HG03039 (cell line): ENCODE data around the gene ATP23.
A peak's percentile ranks its signal among the peaks of the same experiment; 100 is the strongest.

Source experiments
- ATAC-seq: cut with Tn5 transposase; IDR thresholded peaks from one replicate; pipeline ENCODE4 v1.9.1; 2021; ENCODE audit warnings: mild to moderate bottlenecking, moderate library complexity; ENCODE audit not compliant: unreplicated experiment

The ATP23 gene, protein sequence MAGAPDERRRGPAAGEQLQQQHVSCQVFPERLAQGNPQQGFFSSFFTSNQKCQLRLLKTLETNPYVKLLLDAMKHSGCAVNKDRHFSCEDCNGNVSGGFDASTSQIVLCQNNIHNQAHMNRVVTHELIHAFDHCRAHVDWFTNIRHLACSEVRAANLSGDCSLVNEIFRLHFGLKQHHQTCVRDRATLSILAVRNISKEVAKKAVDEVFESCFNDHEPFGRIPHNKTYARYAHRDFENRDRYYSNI

DNA sequence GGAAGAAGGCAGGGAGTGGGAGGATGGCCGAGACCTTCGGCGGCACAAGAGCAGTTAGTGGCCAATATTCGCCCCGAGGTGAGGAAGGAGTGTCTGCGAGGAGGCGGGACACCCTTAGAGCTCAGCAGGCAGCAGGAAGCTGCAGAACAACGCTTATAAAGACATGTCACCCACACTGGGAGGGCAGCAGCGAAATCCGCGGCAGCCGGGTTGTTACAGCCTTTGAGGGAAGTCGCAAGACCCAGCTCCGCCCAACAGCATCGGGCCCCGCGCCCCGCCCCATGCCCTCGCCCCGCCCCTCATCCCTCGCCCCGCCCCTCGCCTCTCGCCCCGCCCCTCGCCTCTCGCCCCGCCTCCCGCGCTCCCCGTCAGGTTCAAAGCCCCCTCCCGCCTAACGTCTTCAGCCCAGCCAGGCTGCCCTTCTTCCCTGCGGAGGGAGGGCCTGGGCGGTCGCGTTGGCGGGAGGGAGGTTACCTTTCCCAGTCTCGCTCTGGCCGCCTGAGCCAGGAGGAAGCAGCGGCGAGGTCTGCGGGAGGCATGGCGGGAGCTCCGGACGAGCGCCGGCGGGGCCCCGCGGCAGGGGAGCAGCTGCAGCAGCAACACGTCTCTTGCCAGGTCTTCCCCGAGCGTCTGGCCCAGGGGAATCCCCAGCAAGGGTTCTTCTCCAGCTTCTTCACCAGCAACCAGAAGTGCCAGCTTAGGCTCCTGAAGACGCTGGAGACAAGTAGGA, at the start of gene ATP23:
Gene ATP23 (plus strand): TSS at position 403 of the 730 bp plus-strand sequence. CDS start 135 bp downstream, at position 538.
- ATAC-seq, result peak; percentile 81

- no peak for ATAC-seq
Measured at GRCh38 chr12:57892232-57892972, 49.0 kb upstream of the ATP23 start.

- ATAC-seq, result no peak
Measured at GRCh38 chr12:57893431-57894353, 47.7 kb upstream of the ATP23 start.

DNA sequence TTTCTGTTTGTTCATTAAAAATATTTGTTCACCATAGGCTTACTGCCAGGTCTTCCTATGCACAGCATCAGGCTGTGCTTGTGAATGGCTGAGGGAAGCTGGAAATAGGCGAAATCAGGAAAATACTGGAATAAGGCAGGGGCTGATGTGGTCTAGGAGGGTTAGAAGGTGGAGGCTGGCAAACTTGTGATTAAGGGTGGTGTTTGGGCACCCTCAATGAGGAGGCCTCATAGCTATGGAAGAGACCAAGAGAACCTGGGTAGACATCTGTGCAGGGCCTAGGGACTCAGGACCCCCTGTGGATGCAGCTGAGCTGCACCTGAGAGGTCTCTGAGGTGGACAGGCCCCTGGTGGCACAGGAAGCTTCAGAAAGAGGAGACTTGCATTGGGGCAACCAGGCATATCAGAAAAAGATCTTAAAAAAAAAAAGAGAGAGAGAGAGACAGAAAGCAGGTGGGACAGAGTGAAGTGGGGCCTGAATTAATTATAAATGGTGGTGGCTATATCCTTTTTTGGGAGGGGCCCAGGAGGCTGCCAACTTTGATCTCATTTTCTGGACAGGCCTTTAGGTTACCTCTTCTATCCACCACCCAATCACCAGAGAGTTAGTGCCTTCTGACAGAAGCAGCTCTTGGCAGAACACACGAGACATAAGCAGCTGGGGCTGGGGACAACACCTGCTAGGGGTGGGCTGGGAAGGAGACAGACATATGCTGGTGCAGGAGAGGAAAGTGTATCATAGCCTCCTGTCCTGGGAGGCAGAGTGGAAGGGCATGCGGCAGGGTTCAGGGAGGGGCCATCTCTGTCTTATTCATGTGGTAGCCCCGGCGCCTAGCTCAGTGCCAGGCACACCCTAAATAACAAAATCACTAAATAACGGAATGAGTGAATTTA, 46.7 kb upstream of the ATP23 start:
- no peak for ATAC-seq

GRCh38 chr12:57895389-57896114, 45.8 kb upstream of the ATP23 start:
- no peak for ATAC-seq

GRCh38 chr12:57896115-57896433, 45.3 kb upstream of the ATP23 start:
- no peak for ATAC-seq

DNA sequence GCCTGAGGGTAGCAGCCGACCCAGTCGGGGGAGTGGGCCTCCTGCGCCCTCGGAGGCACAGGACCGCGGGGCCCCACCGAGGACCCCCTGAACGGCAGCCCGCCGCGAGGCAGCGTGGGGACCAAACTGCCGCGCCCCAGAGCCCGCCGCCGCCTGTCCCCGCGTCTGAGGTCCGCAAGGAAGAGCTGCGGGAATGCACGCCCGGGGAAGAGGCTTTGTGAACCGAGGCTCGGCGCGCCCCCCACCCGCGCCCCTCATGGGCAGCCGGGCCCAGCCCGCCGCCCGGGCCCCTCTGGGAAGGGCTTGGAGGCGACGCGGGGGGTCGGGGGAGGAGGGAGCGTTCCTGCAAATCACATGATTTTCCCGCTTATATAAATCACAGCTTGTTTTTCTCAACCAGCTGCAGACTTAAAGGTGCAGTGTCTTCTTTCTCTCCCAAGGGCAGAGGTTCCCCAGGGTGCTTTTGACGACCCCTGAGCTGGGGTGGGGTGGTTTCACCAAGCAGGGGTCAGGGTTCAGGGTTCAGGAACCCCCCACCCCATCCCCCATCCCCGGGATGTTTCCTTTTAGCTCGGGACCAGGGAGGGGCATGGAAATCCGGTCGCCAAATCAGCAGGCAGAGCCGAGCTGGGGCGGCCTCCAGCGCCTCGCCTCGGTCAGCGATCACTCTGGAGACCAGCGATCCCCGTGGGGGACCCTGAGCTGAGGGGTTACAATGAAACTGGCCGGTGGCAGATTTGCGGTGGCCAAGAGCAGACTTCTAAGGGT, 44.7 kb upstream of the ATP23 start:
- ATAC-seq, result no peak

- no peak for ATAC-seq
Measured at GRCh38 chr12:57897286-57897974, 43.9 kb upstream of the ATP23 start.

- no peak for ATAC-seq
Measured at GRCh38 chr12:57898308-57898970, 42.9 kb upstream of the ATP23 start.

- peak; percentile 84 for ATAC-seq
Measured at GRCh38 chr12:57899010-57899662, 42.2 kb upstream of the ATP23 start.

GRCh38 chr12:57902478-57902969, 38.8 kb upstream of the ATP23 start:
- no peak for ATAC-seq

GRCh38 chr12:57904426-57904825, 36.9 kb upstream of the ATP23 start:
- no peak for ATAC-seq

- ATAC-seq, result peak; percentile 92
Measured at GRCh38 chr12:57904848-57905811, 36.2 kb upstream of the ATP23 start.

DNA sequence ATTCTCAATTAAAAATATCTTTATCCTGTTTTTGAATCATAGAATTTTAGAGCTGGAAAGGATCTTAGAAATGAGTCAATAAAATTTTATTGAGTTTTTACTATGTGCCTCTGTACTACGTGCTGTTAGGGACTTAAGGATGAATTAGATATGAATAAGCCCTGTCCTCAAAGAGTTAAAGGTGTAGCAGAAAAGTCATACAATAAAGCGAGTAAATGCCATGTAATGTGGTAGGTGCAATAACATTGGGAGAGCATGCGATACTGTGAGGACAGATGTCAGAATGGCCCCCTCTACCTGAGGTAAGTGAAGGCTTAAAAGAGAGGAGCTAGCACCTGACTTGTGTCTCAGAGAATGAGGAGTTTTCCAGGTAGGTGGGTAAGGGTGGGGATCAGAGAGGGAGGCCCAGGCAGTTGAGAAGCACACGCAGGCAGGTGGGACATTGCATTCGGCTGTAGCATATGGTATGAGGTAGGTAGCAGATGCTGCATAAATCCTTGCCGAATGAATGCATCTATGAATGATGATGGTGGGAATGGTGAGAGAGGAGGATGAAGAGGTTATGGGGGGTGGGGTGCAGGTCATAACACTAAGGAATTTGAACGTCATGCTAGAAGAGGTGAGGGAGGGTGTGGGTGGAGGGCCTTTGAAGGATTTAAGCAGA, 35.4 kb upstream of the ATP23 start:
- ATAC-seq, result no peak

DNA sequence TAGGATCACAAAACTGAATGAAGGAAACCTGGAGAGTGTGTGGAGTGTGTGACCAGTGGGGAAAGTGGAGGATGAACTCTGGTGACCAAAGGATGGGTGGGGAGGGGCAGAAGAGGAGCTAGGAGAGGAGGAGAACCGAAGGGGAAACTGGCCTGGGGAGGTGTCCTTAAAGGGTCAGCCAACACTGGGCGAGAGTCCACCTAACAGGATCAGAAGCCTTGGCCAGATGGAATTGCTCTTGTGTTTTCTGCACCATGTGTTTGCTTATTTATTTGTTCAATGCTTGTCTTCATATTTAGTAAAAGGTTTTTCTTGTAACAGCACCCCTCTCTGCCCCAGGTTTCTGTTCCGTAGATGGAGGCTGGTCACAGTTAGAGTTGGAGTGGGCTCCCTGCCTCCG, 34.5 kb upstream of the ATP23 start:
- no peak for ATAC-seq
